PC-9 (cell line): Measurements from ENCODE around the gene RAD51D. TPM values are rescaled to one million over a fixed set of nuclear protein-coding genes. Genes with fewer than 3 reads are reported as not detected.

ENCODE experiments used
- BruUV-seq: library from RNA; stranded (reverse); fragments of 400-500 nt; replicated peaks from 2 replicates; lab custom pipeline; 2021; lab: Mats Ljungman, UMichigan
- CTCF ChIA-PET: fragments of 300-600 bp; sonication (Branson Sonifier 250); formaldehyde crosslinking; loops from one replicate; lab custom pipeline; 2022; ENCODE audit warnings: antibody characterized with exemption; lab: Charles Lee
- POLR2A ChIA-PET: fragments of 300-600 bp; sonication (Branson Sonifier 250); formaldehyde crosslinking; loops from one replicate; lab custom pipeline; 2022; ENCODE audit warnings: antibody characterized with exemption; ENCODE audit not compliant: unreplicated experiment; lab: Charles Lee
- DNase-seq, 2 experiments: peaks; one replicate each; pipeline versions ENCODE4 v3.0.0 to v3.0.0-alpha.2; 2015 to 2022; ENCODE audit warnings: mixed read lengths in 1 of 2
- H2AFZ ChIP-seq: fragments of 200-600 bp; sonication (generic); 2 replicates; pipeline ENCODE4 v1.8.1; 2017; ENCODE audit warnings: antibody characterized with exemption
- H3F3A ChIP-seq: fragments of 200-600 bp; sonication (generic); 2 replicates; pipeline ENCODE4 v1.8.1; 2017; ENCODE audit warnings: antibody characterized with exemption, mild to moderate bottlenecking, low read depth; ENCODE audit not compliant: insufficient read depth
- H3K27ac ChIP-seq: fragments of 200-600 bp; sonication (generic); 2 replicates; pipeline ENCODE4 v1.6.1; 2016; ENCODE audit warnings: mixed run types
- H3K27me3 ChIP-seq: fragments of 200-600 bp; sonication (generic); 2 replicates; pipeline ENCODE4 v1.6.1; 2016; ENCODE audit warnings: low read depth, mixed run types; ENCODE audit not compliant: insufficient read depth
- H3K36me3 ChIP-seq: fragments of 200-600 bp; sonication (generic); 2 replicates; pipeline ENCODE4 v1.6.1; 2016; ENCODE audit warnings: low read depth, mixed run types
- H3K4me1 ChIP-seq: fragments of 200-600 bp; sonication (generic); replicated peaks from 2 replicates; pipeline ENCODE4 v1.6.1; 2016; ENCODE audit warnings: mixed run types; ENCODE audit not compliant: insufficient read depth
- H3K4me2 ChIP-seq: fragments of 200-600 bp; sonication (generic); 2 replicates; pipeline ENCODE4 v1.6.1; 2017; ENCODE audit warnings: mixed run types
- H3K4me3 ChIP-seq: fragments of 200-600 bp; sonication (generic); 2 replicates; pipeline ENCODE4 v1.6.1; 2016; ENCODE audit warnings: mixed run types
- H3K79me2 ChIP-seq: fragments of 200-600 bp; sonication (generic); 2 replicates; pipeline ENCODE4 v1.6.1; 2017; ENCODE audit warnings: low read depth, mixed run types
- H3K9me2 ChIP-seq: fragments of 200-600 bp; sonication (generic); 2 replicates; pipeline ENCODE4 v1.8.1; 2017; ENCODE audit warnings: mild to moderate bottlenecking; ENCODE audit not compliant: insufficient read depth
- H3K9me3 ChIP-seq: fragments of 200-600 bp; sonication (generic); 2 replicates; pipeline ENCODE4 v1.8.1; 2016; ENCODE audit warnings: low read depth; ENCODE audit not compliant: insufficient read depth
- H4K20me1 ChIP-seq: fragments of 200-600 bp; sonication (generic); 2 replicates; pipeline ENCODE4 v1.8.1; 2017; ENCODE audit not compliant: insufficient read depth
- EZH2 ChIP-seq: fragments of 200-600 bp; sonication (generic); IDR thresholded peaks from 2 replicates; pipeline ENCODE4 v1.8.0; 2017; ENCODE audit warnings: antibody characterized with exemption, low read depth
- intact Hi-C: fragments of 100-400 bp; cut with micrococcal nuclease; formaldehyde crosslinking; loops from one replicate; pipeline ENCODE4 v1.10.0; 2022; ENCODE audit not compliant: unreplicated experiment
- total RNA-seq: library from RNA; stranded (reverse); gene quantifications from 2 replicates; pipeline ENCODE4 v1.2.3, GENCODE V29; 2021
- TF ChIP-seq, protein P1 (sequence below): fragments of 200-600 bp; sonication (generic); conservative IDR thresholded peaks from 2 replicates; pipeline ENCODE4 v1.6.1; 2017; ENCODE audit warnings: mixed run types, antibody characterized with exemption, mild to moderate bottlenecking, moderate library complexity

Gene RAD51D
- total RNA-seq, 1 experiment from 2014 or later: 7.8 TPM

DNA sequence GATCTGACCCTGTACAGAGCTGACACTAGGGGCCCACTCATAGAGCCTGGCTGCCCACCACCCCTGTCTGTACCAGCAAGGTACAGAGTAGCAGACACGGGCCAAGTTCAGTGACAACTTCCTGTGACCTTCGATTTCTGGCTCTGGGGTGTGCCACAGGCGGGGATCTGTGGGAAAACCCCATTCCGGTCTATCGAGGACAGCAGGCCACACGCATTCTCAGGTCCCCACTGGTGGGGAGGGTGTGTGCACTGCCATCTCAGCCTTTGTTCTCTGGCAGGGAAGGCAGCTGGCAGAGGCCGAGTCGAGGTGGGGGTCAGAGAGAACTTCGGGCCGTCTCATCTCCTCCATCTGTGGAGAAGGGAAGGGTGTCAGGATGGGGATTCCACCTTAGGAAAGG, 12.4 kb upstream of the RAD51D start:
- ChIA-PET CTCF (no interaction called here), POLR2A (no interaction called here)
- H3F3A ChIP-seq: peaks cover 4% of the 10 kb centered on the region; the same call in 1 of the 2 replicates
- intact Hi-C loops: loop anchor here (10.0 kb wide), 1 partner anchor 613 kb away; no protein-coding TSS in a partner anchor
- 0 out of 2 replicates have a peak, but pooled peaks cover 4% of the 10 kb centered on the region for H4K20me1 ChIP-seq
- H2AFZ ChIP-seq: no peak overlapping the region
- no peak overlapping the region for H3K27ac ChIP-seq
- no peak overlapping the region for H3K4me3 ChIP-seq
- H3K79me2 ChIP-seq: no peaks in the 10 kb centered on the region
- H3K36me3 ChIP-seq: peaks cover 14% of the 10 kb centered on the region; the same call in 1 of the 2 replicates
- BruUV-seq: no TSS peak
- DNase-seq: no peak
- H3K4me1 ChIP-seq: no peaks in the 10 kb centered on the region
- no peaks in the 10 kb centered on the region for H3K9me2 ChIP-seq
- no peak overlapping the region for H3K4me2 ChIP-seq
- TF ChIP-seq, protein P1, sequence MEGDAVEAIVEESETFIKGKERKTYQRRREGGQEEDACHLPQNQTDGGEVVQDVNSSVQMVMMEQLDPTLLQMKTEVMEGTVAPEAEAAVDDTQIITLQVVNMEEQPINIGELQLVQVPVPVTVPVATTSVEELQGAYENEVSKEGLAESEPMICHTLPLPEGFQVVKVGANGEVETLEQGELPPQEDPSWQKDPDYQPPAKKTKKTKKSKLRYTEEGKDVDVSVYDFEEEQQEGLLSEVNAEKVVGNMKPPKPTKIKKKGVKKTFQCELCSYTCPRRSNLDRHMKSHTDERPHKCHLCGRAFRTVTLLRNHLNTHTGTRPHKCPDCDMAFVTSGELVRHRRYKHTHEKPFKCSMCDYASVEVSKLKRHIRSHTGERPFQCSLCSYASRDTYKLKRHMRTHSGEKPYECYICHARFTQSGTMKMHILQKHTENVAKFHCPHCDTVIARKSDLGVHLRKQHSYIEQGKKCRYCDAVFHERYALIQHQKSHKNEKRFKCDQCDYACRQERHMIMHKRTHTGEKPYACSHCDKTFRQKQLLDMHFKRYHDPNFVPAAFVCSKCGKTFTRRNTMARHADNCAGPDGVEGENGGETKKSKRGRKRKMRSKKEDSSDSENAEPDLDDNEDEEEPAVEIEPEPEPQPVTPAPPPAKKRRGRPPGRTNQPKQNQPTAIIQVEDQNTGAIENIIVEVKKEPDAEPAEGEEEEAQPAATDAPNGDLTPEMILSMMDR: no peak
- TF ChIP-seq EZH2: no peak
- no peaks in the 10 kb centered on the region for H3K9me3 ChIP-seq
- no peaks in the 10 kb centered on the region for H3K27me3 ChIP-seq

DNA sequence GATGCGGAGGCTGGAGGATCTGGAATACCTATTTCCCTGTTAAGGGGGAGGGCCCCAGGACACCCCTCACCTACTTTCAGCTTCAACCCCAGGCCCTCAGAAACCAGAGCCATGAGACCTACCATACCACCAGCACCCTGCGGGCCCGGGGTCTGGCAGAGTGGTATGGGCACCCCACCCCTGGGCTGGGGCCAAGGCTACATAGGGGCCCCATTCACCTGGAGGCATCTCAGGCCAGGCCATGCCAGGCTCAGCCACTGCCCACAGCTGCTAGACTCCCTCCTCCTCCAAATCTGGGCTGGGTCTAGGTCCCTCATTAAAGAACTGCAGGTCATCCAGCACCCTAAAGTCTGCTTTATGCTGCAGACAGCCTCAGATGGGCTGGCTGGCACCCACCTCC, 10.7 kb upstream of the RAD51D start:
- no peak for DNase-seq
- Histone ChIP-seq H2AFZ (no peak overlapping the region), H3K27me3 (no peaks in the 10 kb centered on the region), H3K27ac (no peak overlapping the region), H3K9me3 (no peaks in the 10 kb centered on the region), H3K4me1 (no peaks in the 10 kb centered on the region), H3F3A (peaks cover 4% of the 10 kb centered on the region; the same call in 1 of the 2 replicates), H3K79me2 (no peaks in the 10 kb centered on the region), H3K9me2 (no peaks in the 10 kb centered on the region), H3K4me3 (no peak overlapping the region), H3K36me3 (peaks cover 5% of the 10 kb centered on the region; the same call in 1 of the 2 replicates), H4K20me1 (0 out of 2 replicates have a peak, but pooled peaks cover 4% of the 10 kb centered on the region), H3K4me2 (no peak overlapping the region)
- intact Hi-C loops: loop anchor here (10.0 kb wide), 1 partner anchor 614 kb away; no protein-coding TSS in a partner anchor
- TF ChIP-seq EZH2: no peak
- TF ChIP-seq, protein P1: no peak
- no TSS peak for BruUV-seq
- ChIA-PET CTCF (no interaction called here), POLR2A (interaction anchor here (0.7 kb wide), 1 partner anchor 89 kb away, joined by 4 read pairs; no protein-coding TSS in a partner anchor)

DNA sequence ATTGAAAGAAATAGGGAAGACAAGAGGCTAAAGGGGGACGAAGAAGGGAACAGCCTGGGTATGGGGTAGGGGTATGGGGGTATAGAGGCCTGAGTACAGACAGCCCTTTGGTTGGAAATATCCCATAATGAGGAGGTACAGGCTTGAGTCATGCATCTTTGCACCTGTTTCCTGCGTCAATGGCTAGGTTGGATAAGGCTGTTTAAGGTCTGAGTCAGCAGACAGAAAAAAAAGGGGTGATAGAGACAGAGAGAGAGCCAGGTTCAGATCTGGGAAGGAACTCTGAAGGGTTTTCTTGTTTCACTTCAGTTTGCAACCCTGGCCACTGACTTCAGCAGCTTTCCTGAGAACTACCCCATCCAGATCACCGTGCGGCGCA, 10.3 kb upstream of the RAD51D start:
- H3K4me3 ChIP-seq: no peak overlapping the region
- H3K9me2 ChIP-seq: no peaks in the 10 kb centered on the region
- ChIA-PET CTCF (no interaction called here), POLR2A (interaction anchor here (0.7 kb wide), 1 partner anchor 90 kb away, joined by 4 read pairs; no protein-coding TSS in a partner anchor)
- DNase-seq: no peak
- TF ChIP-seq, protein P1: no peak
- TF ChIP-seq EZH2: no peak
- peaks cover 2% of the 10 kb centered on the region; the same call in 1 of the 2 replicates for H3K36me3 ChIP-seq
- no peaks in the 10 kb centered on the region for H3K9me3 ChIP-seq
- no peaks in the 10 kb centered on the region for H3K4me1 ChIP-seq
- no TSS peak for BruUV-seq
- intact Hi-C loops: loop anchor here (10.0 kb wide), 1 partner anchor 615 kb away; no protein-coding TSS in a partner anchor
- H4K20me1 ChIP-seq: 0 out of 2 replicates have a peak, but pooled peaks cover 4% of the 10 kb centered on the region
- H3K27ac ChIP-seq: no peak overlapping the region
- H3K79me2 ChIP-seq: no peaks in the 10 kb centered on the region
- H3F3A ChIP-seq: peaks cover 4% of the 10 kb centered on the region; the same call in 1 of the 2 replicates
- H3K4me2 ChIP-seq: no peak overlapping the region
- no peak overlapping the region for H2AFZ ChIP-seq
- no peaks in the 10 kb centered on the region for H3K27me3 ChIP-seq
